Choroid plexus epithelial cell (primary cell): Measurements from ENCODE around the gene IL1RAPL1.

Experiments used
- DNase-seq: peaks from one replicate; pipeline ENCODE4 v3.0.0-alpha.2; 2010; ENCODE audit warnings: low read depth
- H3K4me3 ChIP-seq: 2 replicates; pipeline ENCODE4 v1.5.1; 2011; ENCODE audit warnings: low read depth, mild to moderate bottlenecking, control low read depth, low read length, moderate library complexity
- CTCF ChIP-seq: conservative IDR thresholded peaks from 2 replicates; pipeline ENCODE4 v1.5.1; 2011; ENCODE audit warnings: low read depth, mild to moderate bottlenecking, control low read depth, inconsistent platforms, low read length, moderate library complexity

IL1RAPL1 gene

GRCh38 chrX:29215251-29215650 lies 628.0 kb downstream of the IL1RAPL1 start:
- DNase-seq: peak; percentile 17
- no peak overlapping the region for H3K4me3 ChIP-seq
- TF ChIP-seq CTCF: no peak

GRCh38 chrX:29225670-29226069 lies 638.4 kb downstream of the IL1RAPL1 start:
- TF ChIP-seq CTCF: no peak
- peak; percentile 19 for DNase-seq

GRCh38 chrX:29229802-29230201 lies 642.6 kb downstream of the IL1RAPL1 start:
- DNase-seq: no peak
- TF ChIP-seq CTCF: no peak
- H3K4me3 ChIP-seq: no peak overlapping the region

More at GRCh38 chrX:29225670-29226069, 638.4 kb downstream of the IL1RAPL1 start:
- H3K4me3 ChIP-seq: no peak overlapping the region

GRCh38 chrX:29231800-29232199 lies 644.6 kb downstream of the IL1RAPL1 start:
- DNase-seq: peak; percentile 22
- no peak overlapping the region for H3K4me3 ChIP-seq
- peak; percentile 47 for TF ChIP-seq CTCF

- H3K4me3 ChIP-seq: no peak overlapping the region
- TF ChIP-seq CTCF: no peak
- no peak for DNase-seq
Observed at GRCh38 chrX:29233592-29234183, 646.4 kb downstream of the IL1RAPL1 start.

- TF ChIP-seq CTCF: no peak
- DNase-seq: no peak
- no peak overlapping the region for H3K4me3 ChIP-seq
Observed at GRCh38 chrX:29237972-29238371, 650.7 kb downstream of the IL1RAPL1 start.

- no peak for TF ChIP-seq CTCF
- DNase-seq: peak; percentile 61
- no peak overlapping the region for H3K4me3 ChIP-seq
Observed at GRCh38 chrX:29241809-29242208, 654.6 kb downstream of the IL1RAPL1 start.
